Superior temporal gyrus (tissue), 1 donor: Measurements from ENCODE around the gene PTPRU.

Experiments used
- DNase-seq: peaks from one replicate; pipeline ENCODE4 v3.0.0-alpha.2; 2016; ENCODE audit errors: extremely low spot score

PTPRU gene

DNA sequence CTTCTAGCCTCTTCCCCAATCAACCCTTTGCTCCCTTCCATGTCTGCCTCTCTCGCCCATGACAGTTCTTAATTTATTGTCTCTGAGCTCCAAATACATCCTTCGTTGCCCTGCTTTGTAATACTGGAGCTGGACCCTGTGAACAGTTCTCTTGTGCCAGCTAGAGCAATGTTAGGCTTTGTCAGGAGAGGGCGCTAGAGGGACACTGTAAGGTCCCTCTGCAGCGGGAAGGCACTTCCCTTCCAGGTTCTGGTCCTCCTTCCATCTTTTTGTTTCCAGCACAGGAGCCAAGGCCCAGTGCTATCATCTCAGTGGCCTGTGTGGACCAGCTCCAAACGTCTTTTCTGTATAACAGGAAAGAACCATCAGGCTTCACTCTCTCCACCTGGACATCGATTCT is 95.9 kb downstream of the PTPRU start:
- DNase-seq, result no peak

DNA sequence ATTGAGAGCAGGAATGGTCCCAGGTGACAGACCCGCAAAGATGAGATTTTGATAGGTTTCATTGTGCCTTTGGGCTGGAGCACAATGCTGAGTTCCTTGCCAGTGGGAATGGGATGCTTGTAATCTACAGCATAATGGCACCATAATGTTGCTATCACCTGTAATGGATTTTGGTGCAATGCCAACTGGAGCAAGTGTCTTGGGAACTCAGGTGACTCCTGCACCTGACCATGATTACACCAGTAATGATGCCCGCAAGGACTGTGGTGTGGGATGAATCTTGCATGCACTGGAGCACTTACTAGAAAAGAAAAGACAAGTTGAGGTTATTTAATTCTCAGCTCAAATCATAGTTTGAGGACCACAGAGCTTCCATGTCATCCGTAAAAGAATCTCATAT is 96.7 kb downstream of the PTPRU start:
- no peak for DNase-seq

DNA sequence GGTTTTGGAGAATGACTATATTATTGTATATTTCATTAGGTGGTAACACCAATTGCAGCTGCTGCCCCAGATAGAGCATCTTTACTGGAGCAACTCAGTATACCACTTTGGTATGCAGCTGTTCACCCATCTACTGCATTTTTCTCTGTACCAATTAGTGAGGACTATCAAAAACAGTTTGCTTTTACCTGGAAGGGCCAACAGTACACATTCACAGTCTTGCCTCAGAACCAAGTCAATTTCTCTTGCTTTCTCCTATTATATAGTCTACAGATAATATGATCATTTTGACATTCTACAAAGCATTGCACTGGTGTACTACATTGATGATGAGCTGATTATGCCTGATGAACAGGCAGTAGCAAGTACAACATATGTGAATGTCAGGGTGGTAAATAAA is 99.3 kb downstream of the PTPRU start:
- DNase-seq, result no peak

DNA sequence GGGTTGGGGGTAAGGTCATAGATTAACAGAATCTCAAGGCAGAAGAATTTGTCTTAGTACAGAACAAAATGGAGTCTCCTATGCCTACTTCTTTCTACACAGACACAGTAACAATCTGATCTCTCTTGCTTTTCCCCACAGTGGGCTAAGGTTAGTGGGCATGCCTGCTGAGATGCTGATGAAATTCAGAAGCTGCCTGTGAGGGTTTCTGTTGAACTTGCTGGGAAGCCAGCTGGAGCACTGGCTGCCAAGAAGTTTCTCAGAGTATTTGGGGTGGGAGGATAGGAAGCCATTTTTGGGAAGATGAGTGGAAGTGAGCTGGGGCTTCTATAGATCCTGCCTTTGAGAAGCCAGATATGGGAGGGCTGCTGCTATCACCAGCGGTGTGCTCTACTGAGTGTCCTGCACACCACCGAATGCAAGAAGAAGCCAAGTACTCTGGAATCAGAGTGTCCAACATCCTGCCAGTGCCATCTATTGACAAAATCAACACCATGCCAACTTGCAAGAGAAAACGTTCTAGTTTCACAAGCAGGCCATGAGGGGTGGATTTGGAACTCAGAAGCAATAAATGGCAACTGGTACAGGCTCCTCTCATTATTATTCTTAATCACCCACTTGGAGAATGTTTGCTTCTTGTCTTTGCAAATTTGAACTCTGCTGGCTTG is 102.7 kb downstream of the PTPRU start:
- no peak for DNase-seq

DNA sequence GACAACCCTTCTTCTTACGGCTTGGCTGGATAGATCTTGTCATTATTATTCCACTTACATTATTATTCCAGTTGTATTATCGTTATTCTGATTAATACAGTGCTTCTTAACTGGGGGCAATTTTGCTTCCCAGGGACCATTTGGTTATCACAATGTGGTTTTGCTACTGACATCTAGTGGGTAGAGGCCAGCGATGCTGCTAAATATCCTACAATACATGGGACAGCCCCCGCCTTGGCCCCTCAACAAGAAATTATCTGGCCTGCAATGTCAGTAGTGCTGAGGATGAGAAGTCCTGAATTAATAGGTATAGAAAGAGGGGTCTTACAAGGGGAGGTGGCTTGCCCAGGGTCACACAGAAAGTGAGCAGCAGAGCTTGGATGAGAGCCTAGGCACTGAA is 105.6 kb downstream of the PTPRU start:
- DNase-seq, result no peak

DNA sequence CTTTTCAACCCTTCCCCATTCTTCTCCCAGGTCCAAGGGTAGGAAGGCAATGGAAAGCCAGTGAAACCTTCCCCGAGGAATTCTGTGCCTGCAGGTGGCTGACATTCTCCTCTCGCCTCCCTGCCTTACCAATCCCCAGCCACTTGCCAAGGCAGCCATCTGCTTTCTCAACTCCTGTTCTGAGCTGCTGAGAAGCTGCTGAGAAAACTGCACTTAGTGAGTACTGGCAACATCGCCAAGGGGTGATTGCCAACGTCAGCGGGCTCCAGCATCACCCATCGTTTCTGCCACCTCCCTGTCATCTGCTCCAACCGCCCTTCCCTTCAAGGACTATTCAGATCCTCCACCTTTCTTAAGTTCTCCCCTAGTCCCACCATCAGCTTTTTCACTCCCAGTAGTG is 106.0 kb downstream of the PTPRU start:
- peak; percentile 44 for DNase-seq

DNA sequence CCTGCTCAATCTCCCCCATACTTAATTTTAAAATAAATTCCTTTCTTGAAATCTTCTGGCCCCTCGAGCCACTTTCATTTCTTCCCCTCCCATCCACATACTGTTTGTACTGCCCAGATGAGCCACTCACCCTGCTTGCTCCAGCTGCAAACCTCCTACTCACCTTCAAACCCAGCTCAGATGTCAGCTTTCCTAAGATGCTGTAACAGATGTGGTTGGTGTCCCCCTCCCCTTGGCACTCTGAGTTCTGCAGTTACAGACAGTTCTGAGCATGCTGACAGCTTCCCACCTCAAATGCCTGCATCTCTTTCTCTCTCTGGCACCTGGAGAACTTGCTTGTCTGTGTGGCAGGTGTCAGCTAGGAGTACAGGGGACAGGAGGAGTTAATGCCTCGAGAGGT is 106.7 kb downstream of the PTPRU start:
- no peak for DNase-seq

DNA sequence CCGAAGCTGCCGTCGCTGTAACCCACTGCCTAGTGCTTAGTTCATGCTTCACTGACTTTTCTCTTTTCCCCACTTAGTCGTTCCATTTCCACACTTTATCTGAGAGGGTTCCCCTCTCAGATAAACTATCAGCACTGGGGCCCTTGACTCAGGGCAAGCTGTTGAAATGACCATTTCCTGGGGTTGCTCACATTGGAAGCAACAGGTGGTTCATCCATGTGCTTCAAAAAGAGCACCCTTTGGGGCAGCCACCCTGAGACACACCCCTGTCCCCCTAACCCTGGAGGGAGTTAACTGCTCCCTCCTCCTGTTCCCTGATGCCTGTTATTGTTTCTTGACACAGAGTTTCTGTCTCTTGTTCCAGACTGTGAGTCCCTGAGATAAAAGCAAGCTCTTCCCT is 107.2 kb downstream of the PTPRU start:
- no peak for DNase-seq

DNA sequence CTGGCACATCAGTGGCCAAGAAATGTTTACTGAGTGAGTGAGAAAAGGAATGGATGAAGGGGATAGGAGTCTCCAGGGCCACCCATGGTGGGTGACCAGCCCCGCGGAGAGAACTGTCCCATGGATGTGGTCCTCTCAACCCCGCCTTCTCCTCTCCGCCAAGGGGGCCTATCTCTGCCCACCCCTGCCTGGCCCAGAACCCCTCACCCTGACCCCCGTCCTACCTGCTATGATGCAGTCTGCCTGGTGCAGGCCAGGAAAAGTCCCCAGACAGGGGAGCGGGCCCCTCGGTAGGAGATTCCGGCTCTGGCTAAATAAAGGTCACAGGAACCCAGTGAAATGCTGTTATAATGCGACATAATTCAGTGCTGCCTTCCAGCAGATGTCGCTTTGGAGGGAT is 107.6 kb downstream of the PTPRU start:
- no peak for DNase-seq

DNA sequence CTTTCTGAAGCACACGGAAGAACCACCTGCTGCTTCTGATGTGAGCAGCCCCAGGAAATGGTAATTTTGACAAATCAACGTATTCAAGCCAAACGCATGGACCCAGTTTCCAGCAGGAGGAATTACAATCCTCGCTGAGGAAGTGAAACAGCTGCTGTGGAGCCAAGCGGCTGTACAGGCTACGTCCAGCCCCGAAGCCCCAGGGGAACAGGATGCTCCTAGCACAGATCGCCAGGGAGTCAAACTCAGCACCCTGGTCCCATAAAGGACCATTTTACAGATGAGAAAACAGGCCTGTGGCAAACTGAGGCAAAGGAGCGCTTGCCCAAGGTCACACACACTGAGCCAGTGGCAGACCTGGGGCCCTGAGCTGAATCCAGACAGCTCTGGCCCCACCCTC is 108.0 kb downstream of the PTPRU start:
- no peak for DNase-seq

DNA sequence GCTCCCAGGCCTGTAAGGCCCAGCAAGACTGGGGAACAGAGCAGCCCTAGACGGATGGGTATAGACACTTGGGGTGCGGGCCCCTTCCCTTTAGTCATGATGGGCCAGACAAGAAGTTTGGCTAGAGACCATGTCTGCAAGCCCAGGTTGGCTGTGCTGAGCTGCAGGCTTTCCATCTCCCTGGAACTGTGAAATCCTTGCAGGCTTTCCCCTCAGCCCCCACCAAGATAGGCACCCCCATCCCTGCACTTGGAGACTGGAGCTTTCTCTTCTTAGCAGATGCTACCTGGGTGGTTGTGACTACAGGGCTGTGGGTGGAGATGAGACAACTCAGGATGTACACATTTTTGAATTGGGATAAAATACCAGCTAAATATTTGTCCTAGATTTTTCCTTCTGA is 110.3 kb downstream of the PTPRU start:
- no peak for DNase-seq

DNA sequence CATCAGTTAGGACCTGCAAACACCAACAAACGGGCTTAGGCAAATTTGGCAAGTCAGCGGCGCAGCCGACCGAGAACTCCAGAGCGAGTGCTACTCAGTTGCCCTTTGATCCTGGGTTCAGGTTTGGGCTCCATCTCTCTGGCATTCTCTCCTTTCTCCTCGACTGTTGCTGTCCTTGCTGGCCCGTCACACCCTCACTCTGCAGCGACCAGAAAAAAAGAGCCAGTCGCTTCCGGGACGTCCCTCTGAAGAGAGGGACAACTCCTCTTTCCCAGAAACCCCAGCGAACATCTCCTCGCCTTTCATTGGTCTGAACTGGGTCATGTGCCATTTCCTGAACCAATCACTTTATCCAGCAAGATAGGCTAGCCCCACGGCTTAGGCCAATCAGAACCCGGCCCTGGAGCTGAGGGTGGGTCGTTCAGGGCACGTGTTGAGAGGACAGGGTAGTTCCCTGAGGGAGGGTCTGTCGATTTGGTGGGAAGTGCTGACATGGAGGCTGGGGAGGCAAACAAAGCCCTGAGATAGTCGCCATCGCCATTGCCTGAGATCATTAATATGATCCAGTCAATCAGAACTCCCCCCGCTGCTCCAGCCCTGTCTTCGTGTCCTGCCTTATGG is 113.7 kb downstream of the PTPRU start:
- DNase-seq, result no peak

DNA sequence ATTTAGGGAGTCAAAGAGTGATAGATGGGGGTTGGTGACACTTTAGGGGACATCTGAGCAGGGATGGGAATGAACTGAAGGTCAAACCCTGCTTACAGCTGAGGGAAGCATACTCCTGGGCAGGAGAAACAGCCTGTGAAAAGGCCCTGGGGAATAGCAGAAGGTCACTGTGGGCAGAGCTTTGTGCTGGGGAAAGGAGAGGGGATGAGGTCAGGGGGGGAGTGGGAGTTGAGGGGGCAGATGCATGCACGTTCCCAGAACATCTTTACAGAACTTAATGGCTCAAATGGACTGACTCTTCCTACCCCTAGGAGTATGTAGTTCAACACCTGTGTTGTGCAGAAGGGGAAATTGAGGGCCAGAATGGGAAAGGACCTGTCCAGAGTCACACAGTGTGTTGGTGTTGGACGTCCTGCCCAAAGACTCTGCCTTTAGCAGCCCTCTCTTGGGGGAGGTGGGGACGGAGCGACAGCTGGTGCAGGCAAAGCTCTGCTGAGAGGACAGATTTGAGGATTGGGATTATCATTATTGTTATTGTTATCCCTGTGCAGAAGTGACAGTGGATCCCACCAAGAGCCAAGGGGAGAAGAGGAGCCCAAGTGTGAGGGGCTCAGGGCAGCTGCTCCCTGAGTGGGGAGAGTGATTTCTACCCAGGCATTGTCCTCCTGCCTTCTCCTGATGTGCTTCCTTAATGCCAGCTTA is 116.5 kb downstream of the PTPRU start:
- DNase-seq, result no peak

DNA sequence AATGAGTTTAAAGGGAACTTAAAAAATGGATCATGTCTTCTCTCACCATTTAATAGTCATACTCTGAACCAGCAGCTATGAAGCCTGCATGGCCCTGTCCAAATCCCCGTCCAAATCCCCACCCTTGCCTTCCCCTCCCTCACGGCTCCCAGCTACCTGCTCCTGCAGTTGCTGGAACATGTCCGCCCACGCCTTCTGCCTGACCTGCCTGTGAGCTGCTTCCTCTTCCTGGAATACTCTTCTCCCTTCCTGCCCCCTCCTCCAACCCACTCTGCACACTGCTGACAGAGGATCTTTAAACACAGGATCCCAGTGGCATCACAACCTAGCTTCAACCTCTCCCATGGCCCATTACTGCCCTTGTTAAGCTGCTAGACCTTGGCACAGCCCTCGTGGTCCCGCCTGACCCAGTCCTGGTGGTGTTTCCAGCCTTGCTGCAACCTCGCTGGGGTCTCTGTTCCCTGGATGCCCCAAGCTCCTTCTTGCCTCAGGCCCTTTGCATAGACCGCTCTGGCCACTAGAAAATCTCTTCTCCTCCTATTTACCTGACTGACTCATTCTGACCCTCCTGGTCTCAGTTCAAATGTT is 118.3 kb downstream of the PTPRU start:
- no peak for DNase-seq

DNA sequence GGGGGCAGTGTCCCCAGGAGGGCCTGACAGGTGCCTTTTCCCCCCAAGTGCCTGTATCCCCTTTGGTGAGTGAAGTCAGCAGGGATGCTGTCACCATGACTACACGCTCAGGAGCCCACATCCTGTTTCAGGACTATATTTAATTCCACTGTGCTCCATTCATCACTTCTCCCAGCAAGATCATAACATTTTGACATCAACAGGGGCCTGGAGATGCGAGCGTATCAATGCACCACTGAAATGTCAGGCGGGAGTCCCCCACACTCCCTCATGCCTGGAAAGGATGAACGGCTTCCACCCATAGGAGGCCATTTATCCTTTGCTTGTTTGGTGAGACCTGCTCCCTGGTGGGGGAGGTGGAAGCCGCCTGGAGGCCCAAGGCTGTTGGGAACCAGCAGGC is 119.1 kb downstream of the PTPRU start:
- DNase-seq, result no peak

DNA sequence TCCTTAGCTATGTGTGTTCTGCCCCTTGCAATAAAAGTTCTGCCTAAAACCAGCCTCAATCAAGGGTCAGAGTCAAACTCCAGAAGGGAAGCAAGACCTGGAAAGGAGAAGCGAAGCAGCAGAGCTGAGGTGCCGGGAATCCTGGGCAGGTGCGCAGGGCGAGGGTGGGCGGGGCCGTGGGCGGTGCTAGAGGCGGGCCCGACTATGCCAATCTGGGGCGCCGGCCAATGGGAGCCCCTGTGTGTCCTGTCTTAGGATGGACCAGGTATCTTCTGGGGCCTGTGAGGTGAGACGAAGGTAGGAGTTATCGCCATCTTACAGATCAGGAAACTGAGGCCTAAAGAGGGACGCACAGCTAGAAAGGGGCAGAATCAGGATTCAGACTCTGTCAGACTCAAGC is 120.3 kb downstream of the PTPRU start:
- no peak for DNase-seq

DNA sequence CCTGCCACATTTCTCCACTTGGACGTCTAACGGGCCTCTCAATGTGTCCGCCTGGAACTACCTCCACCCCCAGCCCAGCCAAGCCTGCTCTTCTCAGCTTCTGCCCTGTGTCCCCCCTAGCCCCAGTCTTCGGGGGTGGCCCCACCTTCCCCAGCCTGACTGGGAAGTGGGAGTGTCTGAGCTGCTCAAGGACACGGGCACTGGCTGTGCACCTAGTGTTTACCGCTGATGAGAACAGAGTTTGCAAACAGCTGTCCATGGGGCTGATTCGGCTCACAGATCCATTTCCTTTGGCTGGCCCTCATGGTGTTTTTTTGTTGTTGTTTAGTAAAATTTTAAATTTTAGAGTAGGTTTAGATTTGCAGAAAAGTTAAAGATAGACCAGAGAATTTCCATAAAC is 121.1 kb downstream of the PTPRU start:
- DNase-seq, result no peak

DNA sequence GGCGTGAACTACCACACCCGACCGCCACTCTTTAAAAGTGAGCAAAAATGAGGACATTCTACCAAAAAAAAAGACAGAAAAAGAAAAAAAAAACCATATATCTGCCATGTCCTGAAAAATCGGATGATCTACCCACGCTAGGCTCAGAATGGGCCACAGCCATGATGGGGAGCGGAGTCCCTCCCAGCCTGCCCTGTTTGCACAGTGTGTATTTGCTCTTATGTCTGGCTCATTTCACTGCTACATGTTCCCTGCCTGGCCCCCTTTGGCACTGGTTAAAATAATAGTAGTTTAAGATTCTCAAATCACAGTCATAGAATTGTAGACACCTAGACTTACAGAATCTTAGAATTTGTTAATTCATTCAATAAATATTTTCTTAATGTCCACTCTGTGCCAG is 121.9 kb downstream of the PTPRU start:
- DNase-seq, result no peak

DNA sequence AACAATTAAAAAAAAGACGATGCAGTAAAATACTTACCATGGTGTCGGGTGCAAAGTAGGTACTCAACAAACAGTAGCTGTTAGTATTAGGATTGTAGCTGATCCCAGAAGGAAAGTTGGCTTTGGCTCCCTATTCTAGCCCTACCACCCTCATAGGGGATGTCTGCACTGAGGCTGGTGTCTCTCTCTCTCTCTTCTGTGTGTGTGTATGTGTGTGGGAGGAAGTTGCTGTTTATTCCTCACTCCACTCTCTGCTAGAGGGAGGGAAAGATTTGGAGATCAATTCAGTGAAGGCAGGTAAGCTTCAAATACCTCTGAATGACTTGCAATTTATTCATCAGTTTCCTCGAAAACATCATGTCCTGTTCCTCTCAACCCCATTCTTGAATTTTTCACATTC is 124.4 kb downstream of the PTPRU start:
- no peak for DNase-seq

DNA sequence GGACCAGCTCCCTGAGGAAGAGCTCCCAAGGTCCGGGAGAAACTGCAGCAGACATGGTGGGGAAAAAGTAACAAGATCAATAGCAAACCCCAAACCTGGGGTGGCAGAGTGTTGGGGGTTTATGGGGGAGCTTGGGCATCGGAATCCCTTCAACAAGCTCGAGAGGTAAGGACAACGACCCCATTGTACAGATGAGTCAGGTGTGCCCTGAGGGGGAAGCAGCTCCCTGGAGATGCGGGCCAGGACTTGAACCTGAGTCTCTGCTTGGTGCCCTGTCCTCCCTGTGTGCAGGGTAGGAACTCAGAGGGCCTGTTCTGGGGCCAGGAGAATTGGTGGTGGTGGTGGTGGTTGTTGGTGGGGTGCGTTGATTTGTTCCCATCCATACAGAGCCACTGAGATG is 125.4 kb downstream of the PTPRU start:
- DNase-seq, result no peak

DNA sequence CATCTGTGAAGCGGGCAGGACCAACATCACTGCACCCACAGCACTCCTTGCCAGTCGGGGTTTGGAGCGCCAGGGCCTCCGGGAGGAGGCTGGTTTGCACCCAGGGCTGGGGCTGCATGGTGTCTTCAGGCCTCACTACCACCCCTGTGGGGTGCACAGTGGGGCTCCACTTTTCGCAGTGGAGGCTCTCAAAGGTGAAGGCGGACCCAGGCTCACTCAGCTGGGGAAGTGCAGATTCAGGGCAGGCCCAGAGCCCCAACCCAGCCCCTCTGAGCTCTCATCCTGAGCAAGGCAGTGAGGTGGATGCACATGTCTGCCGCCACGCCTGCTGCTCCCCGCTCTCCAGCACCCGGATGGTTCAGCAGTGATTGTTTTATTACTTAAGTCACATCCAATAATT is 125.8 kb downstream of the PTPRU start:
- no peak for DNase-seq

DNA sequence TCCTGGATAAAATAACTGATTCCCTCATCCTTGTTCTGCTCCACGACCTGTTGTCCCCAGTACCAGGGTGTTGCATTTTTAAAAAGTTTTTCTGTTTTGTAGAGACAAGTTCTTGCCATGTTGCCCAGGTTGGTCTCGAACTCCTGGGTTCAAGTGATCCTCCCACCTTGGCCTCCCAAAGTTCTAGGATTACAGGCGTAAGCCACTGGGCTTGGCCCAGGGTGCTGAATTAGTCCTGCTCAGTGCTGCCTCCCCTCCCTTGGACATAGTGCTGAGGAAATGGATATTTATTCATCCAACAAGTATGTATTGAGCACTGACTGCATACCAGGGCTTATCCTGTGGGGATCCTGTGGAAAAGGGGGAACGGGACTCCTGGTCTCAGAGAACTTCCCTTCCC is 126.4 kb downstream of the PTPRU start:
- DNase-seq, result no peak

DNA sequence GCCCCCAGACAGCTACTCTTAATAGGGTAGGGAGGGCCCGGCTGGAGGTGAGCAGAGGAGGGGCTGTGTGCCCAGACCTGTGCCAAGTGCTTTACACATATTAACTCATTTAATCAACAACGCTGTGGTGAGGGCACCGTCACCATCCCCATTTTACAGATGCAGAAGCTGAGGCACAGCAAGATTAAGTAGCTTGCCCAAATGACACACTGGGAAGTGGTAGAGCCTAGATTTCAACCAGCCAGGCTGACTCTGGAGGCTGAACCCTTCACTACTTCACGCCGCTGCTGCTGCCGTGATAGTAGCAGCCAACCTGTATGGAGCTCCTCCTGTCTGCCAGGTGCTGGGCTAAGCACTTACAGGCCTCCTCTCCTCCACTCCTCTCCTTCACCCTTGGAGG is 127.2 kb downstream of the PTPRU start:
- DNase-seq, result no peak
